Parietal lobe (tissue), 2 donors: ENCODE data around the gene DDAH1. TPM values are rescaled to one million over a fixed set of nuclear protein-coding genes. Genes with fewer than 3 reads are reported as not detected.

Experiments used
- small RNA-seq: library from RNA; depleted of rRNA; stranded (forward); fragments of <200 nt; gene quantifications from one replicate; pipeline ENCODE3, GENCODE V24; 2014; ENCODE audit warnings: low replicate concordance
- total RNA-seq: library from RNA; depleted of rRNA; stranded (reverse); fragments of >200 nt; gene quantifications from one replicate; pipeline ENCODE4 v1.2.3, GENCODE V29; 2014

The DDAH1 gene
- total RNA-seq = 45.4 TPM

GRCh38 chr1:85465099-85465785 lies at the start of gene DDAH1:
DDAH1 (minus strand) TSS chr1:85465159; CDS start chr1:85465045, 114 bp downstream.

GRCh38 chr1:85276215-85276977 lies 188.6 kb downstream of the DDAH1 start, which contains the start of gene BCL10:
BCL10 (minus strand) TSS chr1:85276632; CDS start chr1:85276352, 280 bp downstream.

Small RNA genes lying within 50 kb of the gene (small RNA-seq; reads per million reads assigned to genes)
- not detected for gene RF00019

Other genes with a start within 250 kb of the DDAH1 start
- gene C1orf52, start 205.5 kb downstream of the DDAH1 start, total RNA-seq = 23.2 TPM
- gene BCL10, start 188.5 kb downstream of the DDAH1 start, total RNA-seq = 24.1 TPM
- gene CCN1, start 115.6 kb upstream of the DDAH1 start, total RNA-seq = 3.4 TPM
- gene ZNHIT6, start 243.3 kb upstream of the DDAH1 start, total RNA-seq = 16.9 TPM